Activated T-helper 1 cell treated with Interleukin-2 at 50 U/mL for 16 hours (primary cell): Measurements from ENCODE around the gene UBA7.
A peak's percentile ranks its signal among the peaks of the same experiment; 100 is the strongest.

Experiments used
- DNase-seq: peaks from one replicate; pipeline ENCODE4 v3.0.0-alpha.2; 2020; ENCODE audit warnings: low read depth

Gene UBA7

GRCh38 chr3:49805897-49806701, 7.7 kb downstream of the UBA7 start:
- no peak for DNase-seq

GRCh38 chr3:49805367-49805782, 8.4 kb downstream of the UBA7 start:
- no peak for DNase-seq

- no peak for DNase-seq
Observed at GRCh38 chr3:49804141-49805041, 9.4 kb downstream of the UBA7 start.

GRCh38 chr3:49803465-49804140, 10.2 kb downstream of the UBA7 start:
- DNase-seq, result no peak

GRCh38 chr3:49802719-49803464, 10.9 kb downstream of the UBA7 start, which contains the start of gene INKA1:
TSS of gene INKA1 (plus strand) at chr3:49803261. CDS start at chr3:49803393, 132 bp downstream.
- peak; percentile 79 for DNase-seq

GRCh38 chr3:49801160-49801559, 12.6 kb downstream of the UBA7 start:
- DNase-seq, result no peak

- no peak for DNase-seq
Observed at GRCh38 chr3:49799761-49800160, 14.0 kb downstream of the UBA7 start, which contains the start of gene CDHR4. TSS of gene CDHR4 (minus strand) at chr3:49799873. CDS start at chr3:49799812, 61 bp downstream.

GRCh38 chr3:49799105-49799504, 14.6 kb downstream of the UBA7 start:
- DNase-seq, result no peak

- no peak for DNase-seq
Observed at GRCh38 chr3:49794926-49795905, 18.5 kb downstream of the UBA7 start.

GRCh38 chr3:49794431-49794830, 19.3 kb downstream of the UBA7 start:
- DNase-seq, result no peak

GRCh38 chr3:49793486-49794085, 20.2 kb downstream of the UBA7 start:
- no peak for DNase-seq

- no peak for DNase-seq
Observed at GRCh38 chr3:49792371-49793150, 21.2 kb downstream of the UBA7 start.

- no peak for DNase-seq
Observed at GRCh38 chr3:49791571-49791970, 22.2 kb downstream of the UBA7 start.

- DNase-seq, result no peak
Observed at GRCh38 chr3:49790626-49791411, 22.9 kb downstream of the UBA7 start.

- DNase-seq, result no peak
Observed at GRCh38 chr3:49788056-49788455, 25.7 kb downstream of the UBA7 start.

- no peak for DNase-seq
Observed at GRCh38 chr3:49787536-49787935, 26.2 kb downstream of the UBA7 start.

GRCh38 chr3:49787182-49787464, 26.6 kb downstream of the UBA7 start:
- no peak for DNase-seq

- peak; percentile 99 for DNase-seq
Observed at GRCh38 chr3:49786357-49787181, 27.2 kb downstream of the UBA7 start, which contains the start of gene IP6K1. TSS of gene IP6K1 (minus strand) at chr3:49786542. CDS start at chr3:49748040, 38,502 bp downstream.
